GM12875 (cell line): ENCODE data around the gene MAP4K1.
"Not testable (repeated sequence)": the region's sequence is repeated elsewhere in the genome, so short reads cannot be mapped to it uniquely, and the experiment has no call there.

Experiments used
- H3K4me3 ChIP-seq: one replicate; pipeline ENCODE4 v1.5.1; 2011; ENCODE audit warnings: low read depth, low read length, control low read depth
- CTCF ChIP-seq: IDR thresholded peaks from 2 replicates; pipeline ENCODE4 v1.5.1; 2011; ENCODE audit warnings: low read depth, mild to moderate bottlenecking, control low read depth, inconsistent platforms, low read length, moderate library complexity, borderline replicate concordance; ENCODE audit not compliant: insufficient read depth

Gene MAP4K1

GRCh38 chr19:38557205-38557799 is 60.5 kb downstream of the MAP4K1 start:
- H3K4me3 ChIP-seq: no peak overlapping the region
- TF ChIP-seq CTCF: peak; percentile 48; the same call in 1 of the 2 replicates

GRCh38 chr19:38556521-38557174 is 61.1 kb downstream of the MAP4K1 start:
- no peak overlapping the region for H3K4me3 ChIP-seq
- TF ChIP-seq CTCF: peak; percentile 56; the same call in 1 of the 2 replicates

GRCh38 chr19:38555200-38555599 is 62.6 kb downstream of the MAP4K1 start:
- TF ChIP-seq CTCF: no peak
- no peak overlapping the region for H3K4me3 ChIP-seq

GRCh38 chr19:38554676-38555141 is 63.0 kb downstream of the MAP4K1 start:
- TF ChIP-seq CTCF: no peak

GRCh38 chr19:38553239-38553638 is 64.5 kb downstream of the MAP4K1 start:
- not testable (repeated sequence) for H3K4me3 ChIP-seq

More at GRCh38 chr19:38554676-38555141, 63.0 kb downstream of the MAP4K1 start:
- no peak overlapping the region for H3K4me3 ChIP-seq

- no peak overlapping the region for H3K4me3 ChIP-seq
- no peak for TF ChIP-seq CTCF
Measured at GRCh38 chr19:38551450-38551813, 66.3 kb downstream of the MAP4K1 start.

GRCh38 chr19:38550376-38550775 is 67.4 kb downstream of the MAP4K1 start:
- no peak for TF ChIP-seq CTCF
- no peak overlapping the region for H3K4me3 ChIP-seq
